Adrenal gland (tissue), 12 donors: ENCODE results near the gene SPRR2F. TPM values are rescaled to one million over a fixed set of nuclear protein-coding genes. Genes with fewer than 3 reads are reported as not detected.
"Not testable (repeated sequence)": the region's sequence is repeated elsewhere in the genome, so short reads cannot be mapped to it uniquely, and the experiment has no call there.

Source experiments
- DNase-seq, 7 donors: peaks; one replicate each; pipeline ENCODE4 v3.0.0-alpha.2; 2019 to 2020
- H3K27ac ChIP-seq, 5 donors: fragments of 200-600 bp; sonication (generic) in 4 of 5; 1 replicate in 3 of 5; 2 replicates in 2 of 5; pipeline versions ENCODE4 v1.5.1 to v1.8.0; 2016 to 2020; ENCODE audit warnings: mild to moderate bottlenecking in 1 of 5
- H3K27me3 ChIP-seq: fragments of 200-600 bp; 2 replicates; pipeline ENCODE4 v1.8.0; 2021
- H3K36me3 ChIP-seq, 2 donors: fragments of 200-600 bp; replicated peaks in 1 of 2; 1 replicate in 1 of 2; 2 replicates in 1 of 2; pipeline versions ENCODE4 v1.5.1 to v1.8.0; 2018 to 2022
- H3K4me1 ChIP-seq, 2 donors: fragments of 200-600 bp; replicated peaks in 1 of 2; 1 replicate in 1 of 2; 2 replicates in 1 of 2; pipeline versions ENCODE4 v1.5.1 to v1.8.0; 2018 to 2021
- H3K4me3 ChIP-seq, 4 donors: fragments of 200-600 bp; sonication (generic) in 3 of 4; one replicate each; pipeline ENCODE4 v1.5.1; 2016 to 2018
- H3K9me3 ChIP-seq, 3 donors: fragments of 200-600 bp; sonication (generic) in 1 of 3; replicated peaks in 1 of 3; 1 replicate in 2 of 3; 2 replicates in 1 of 3; pipeline versions ENCODE4 v1.5.1 to v1.8.0; 2016 to 2021
- CTCF ChIP-seq, 6 experiments: fragments of 450-650 bp in 4 of 6; fragments of 200-600 bp in 2 of 6; sonication (generic) in 1 of 6; IDR thresholded peaks; 1 replicate in 5 of 6; 2 replicates in 1 of 6; pipeline versions ENCODE4 v1.5.1 to v1.8.0; 2016 to 2021; ENCODE audit warnings: antibody characterized with exemption in 6 of 6, mild to moderate bottlenecking in 2 of 6, moderate library complexity in 1 of 6
- POLR2A ChIP-seq, 2 donors: fragments of 450-650 bp; IDR thresholded peaks; one replicate each; pipeline ENCODE4 v1.6.1; 2017; ENCODE audit warnings: antibody characterized with exemption in 2 of 2, mild to moderate bottlenecking in 2 of 2, moderate library complexity in 1 of 2
- WGBS, 4 donors: extraction: QIAGEN DNeasy Blood & Tissue Kit in 2 of 4; methylation state at CpG; one replicate each; pipeline versions ENCODE4 v1.1.5 to v1.1.7; 2013 to 2017; 5-methylcytosine and 5-hydroxymethylcytosine counted together
- intact Hi-C, 2 donors: fragments of 100-400 bp; cut with DNase I; formaldehyde crosslinking; loops; one replicate each; pipeline versions ENCODE4 v1.14.1 to v1.15.0; 2022 to 2023
- polyA plus RNA-seq, 3 donors: library from polyadenylated mRNA; stranded (reverse); fragments of 200-250 nt in 2 of 3; fragments of 350-450 nt in 1 of 3; fragmentation: Illumina TruSeq in 1 of 3; extraction: RNeasy Lipid Tissue Mini Kit (QIAGEN cat#74804) in 1 of 3; gene quantifications; one replicate each; pipeline ENCODE4 v1.2.3, GENCODE V29; 2013 to 2014
- total RNA-seq, 9 donors: library from RNA; depleted of rRNA in 4 of 9; stranded (reverse); fragments of >200 nt in 4 of 9; fragments of 120-200 nt in 1 of 9; fragmentation: NEBNext Ultra II Directional in 1 of 9; extraction: Animal tissue kit (Norgen Biotek cat#: 25700) in 1 of 9; gene quantifications; one replicate each; pipeline versions ENCODE4 v1.1.0 to v1.2.4, GENCODE V29; 2013 to 2023
- donor health status: healthy with polysubstance abuse.
- donor health status: Bipolar disorder and iron deficiency.
- donor health status: DM: yes; HTN: yes; CAD: no.
- donor health status: DM: no; HTN: no; CAD: no.
- donor health status: DM: no; HTN: no; CAD: no.
- donor health status: DM: yes; HTN: yes; CAD: no.

SPRR2F gene
- total and polyA plus RNA-seq, 12 donors: not detected

- Histone ChIP-seq H3K36me3 (no peaks in the 10 kb centered on the region), H3K4me3 (no peak overlapping the region), H3K27me3 (no peaks in the 10 kb centered on the region), H3K9me3 (no peaks in the 10 kb centered on the region), H3K27ac (no peak overlapping the region), H3K4me1 (no peaks in the 10 kb centered on the region)
- 68 to 82% (median 75%) methylated on average over 2 of the region's 2 CpGs for WGBS, 4 donors
- no peak for TF ChIP-seq POLR2A (IDR thresholded peaks at IDR 0.05)
- no peak for TF ChIP-seq CTCF (IDR thresholded peaks at IDR 0.05)
- no peak for DNase-seq
- intact Hi-C loops: no loop called here
Measured at GRCh38 chr1:153127296-153127695, 14.0 kb upstream of the SPRR2F start.

- DNase-seq: no peak
- Histone ChIP-seq H3K36me3 (no peaks in the 10 kb centered on the region), H3K4me3 (no peak overlapping the region), H3K4me1 (no peaks in the 10 kb centered on the region), H3K9me3 (no peaks in the 10 kb centered on the region), H3K27ac (no peak overlapping the region), H3K27me3 (no peaks in the 10 kb centered on the region)
- intact Hi-C loops: no loop called here
- 93 to 95% (median 94%) methylated on average over 1 of the region's 1 CpG for WGBS, 4 donors
- TF ChIP-seq CTCF (IDR thresholded peaks at IDR 0.05) (no peak), POLR2A (IDR thresholded peaks at IDR 0.05) (no peak)
Measured at GRCh38 chr1:153125536-153125935, 12.2 kb upstream of the SPRR2F start.

- DNase-seq, H3K4me1 ChIP-seq, H3K27ac ChIP-seq, H3K27me3 ChIP-seq, H3K4me3 ChIP-seq, H3K36me3 ChIP-seq, H3K9me3 ChIP-seq, intact Hi-C loops: not testable (repeated sequence)
- WGBS, 4 donors: 76 to 84% (median 80%) methylated on average over 8 of the region's 8 CpGs
Measured at GRCh38 chr1:153123793-153124192, 10.5 kb upstream of the SPRR2F start.

GRCh38 chr1:153122831-153123421, 9.6 kb upstream of the SPRR2F start:
- Histone ChIP-seq H3K27ac (no peak overlapping the region), H3K27me3 (no peaks in the 10 kb centered on the region), H3K4me3 (no peak overlapping the region), H3K4me1 (no peaks in the 10 kb centered on the region), H3K9me3 (no peaks in the 10 kb centered on the region), H3K36me3 (no peaks in the 10 kb centered on the region)
- no peak for DNase-seq
- intact Hi-C loops: no loop called here
- TF ChIP-seq POLR2A (IDR thresholded peaks at IDR 0.05) (no peak), CTCF (IDR thresholded peaks at IDR 0.05) (no peak)
- 45 to 80% (median 48%) methylated on average over 3 of the region's 3 CpGs for WGBS, 4 donors

- Histone ChIP-seq H3K27me3 (no peaks in the 10 kb centered on the region), H3K9me3 (no peaks in the 10 kb centered on the region), H3K4me1 (no peaks in the 10 kb centered on the region), H3K27ac (no peak overlapping the region), H3K36me3 (no peaks in the 10 kb centered on the region), H3K4me3 (no peak overlapping the region)
- no peak for DNase-seq
- TF ChIP-seq POLR2A (IDR thresholded peaks at IDR 0.05) (no peak), CTCF (IDR thresholded peaks at IDR 0.05) (no peak)
- intact Hi-C loops: no loop called here
Measured at GRCh38 chr1:153120945-153121344, 7.6 kb upstream of the SPRR2F start.
